Measurements from ENCODE around the gene PGAM4.

The PGAM4 gene

GRCh38 chrX:77967631-77968030 lies 1.8 kb downstream of the PGAM4 start:
- no peaks in the 10 kb centered on the region for H3K9me3 ChIP-seq (replicated peaks; ENCODE audit: insufficient read depth, low read length)
- peaks cover 5% of the 10 kb centered on the region; the same call in 1 of the 2 replicates for H3K79me2 ChIP-seq (ENCODE audit: low read length)
- H2AFZ ChIP-seq (ENCODE audit: low read length), result no peak overlapping the region
- TF ChIP-seq EZH2phosphoT487 (IDR thresholded peaks at IDR 0.05; ENCODE audit: low read length) (no peak), EZH2 (optimal IDR thresholded peaks at IDR 0.05; ENCODE audit: low read depth, low read length) (no peak), CTCF (IDR thresholded peaks at IDR 0.05; ENCODE audit: low read length) (no peak)
- H3K27ac ChIP-seq (ENCODE audit: low read length), result no peak overlapping the region
- no peak overlapping the region for H3K9ac ChIP-seq (ENCODE audit: low read length)
- DNase-seq, result no peak
- no peak overlapping the region for H3K4me3 ChIP-seq (ENCODE audit: low read length)
- no peaks in the 10 kb centered on the region for H3K4me1 ChIP-seq (ENCODE audit: low read length)
- H3K27me3 ChIP-seq (replicated peaks; ENCODE audit: insufficient read depth, low read length), result no peaks in the 10 kb centered on the region
- H3K4me2 ChIP-seq (ENCODE audit: low read depth, low read length), result no peak overlapping the region
- no peaks in the 10 kb centered on the region for H3F3A ChIP-seq (ENCODE audit: insufficient read depth, low read length)
- no peaks in the 10 kb centered on the region for H4K20me1 ChIP-seq (ENCODE audit: insufficient read depth, low read length)
- no peaks in the 10 kb centered on the region for H3K36me3 ChIP-seq (replicated peaks; ENCODE audit: insufficient read depth, low read length)
- no peaks in the 10 kb centered on the region for H3K9me2 ChIP-seq (replicated peaks; ENCODE audit: insufficient read depth, low read length)

- no peaks in the 10 kb centered on the region for H3K9me3 ChIP-seq (replicated peaks; ENCODE audit: insufficient read depth, low read length)
- H3K36me3 ChIP-seq (replicated peaks; ENCODE audit: insufficient read depth, low read length), result no peaks in the 10 kb centered on the region
- H4K20me1 ChIP-seq (ENCODE audit: insufficient read depth, low read length), result no peaks in the 10 kb centered on the region
- H2AFZ ChIP-seq (ENCODE audit: low read length), result no peak overlapping the region
- no peak overlapping the region for H3K4me2 ChIP-seq (ENCODE audit: low read depth, low read length)
- no peak overlapping the region for H3K9ac ChIP-seq (ENCODE audit: low read length)
- no peak overlapping the region for H3K4me3 ChIP-seq (ENCODE audit: low read length)
- H3K79me2 ChIP-seq (ENCODE audit: low read length), result peaks cover 15% of the 10 kb centered on the region
- H3K4me1 ChIP-seq (ENCODE audit: low read length), result no peaks in the 10 kb centered on the region
- no peaks in the 10 kb centered on the region for H3K9me2 ChIP-seq (replicated peaks; ENCODE audit: insufficient read depth, low read length)
- H3K27me3 ChIP-seq (replicated peaks; ENCODE audit: insufficient read depth, low read length), result no peaks in the 10 kb centered on the region
- TF ChIP-seq CTCF (IDR thresholded peaks at IDR 0.05; ENCODE audit: low read length) (no peak), EZH2phosphoT487 (IDR thresholded peaks at IDR 0.05; ENCODE audit: low read length) (no peak), EZH2 (optimal IDR thresholded peaks at IDR 0.05; ENCODE audit: low read depth, low read length) (no peak)
- DNase-seq, result no peak
- H3K27ac ChIP-seq (ENCODE audit: low read length), result no peak overlapping the region
- H3F3A ChIP-seq (ENCODE audit: insufficient read depth, low read length), result no peaks in the 10 kb centered on the region
These were observed 3.1 kb downstream of the PGAM4 start for GRCh38 chrX:77966361-77966760.

GRCh38 chrX:77962068-77962902 lies 7.2 kb downstream of the PGAM4 start:
- Histone ChIP-seq H3K9me2 (replicated peaks; ENCODE audit: insufficient read depth, low read length) (no peaks in the 10 kb centered on the region), H3K4me3 (ENCODE audit: low read length) (no peak overlapping the region), H3K4me1 (ENCODE audit: low read length) (peaks cover 8% of the 10 kb centered on the region; the same call in 1 of the 2 replicates), H3K27me3 (replicated peaks; ENCODE audit: insufficient read depth, low read length) (no peaks in the 10 kb centered on the region), H4K20me1 (ENCODE audit: insufficient read depth, low read length) (no peaks in the 10 kb centered on the region), H3F3A (ENCODE audit: insufficient read depth, low read length) (no peaks in the 10 kb centered on the region), H3K9ac (ENCODE audit: low read length) (no peak overlapping the region), H3K79me2 (ENCODE audit: low read length) (peaks cover 34% of the 10 kb centered on the region), H3K4me2 (ENCODE audit: low read depth, low read length) (no peak overlapping the region), H2AFZ (ENCODE audit: low read length) (no peak overlapping the region), H3K36me3 (replicated peaks; ENCODE audit: insufficient read depth, low read length) (no peaks in the 10 kb centered on the region), H3K9me3 (replicated peaks; ENCODE audit: insufficient read depth, low read length) (no peaks in the 10 kb centered on the region), H3K27ac (ENCODE audit: low read length) (no peak overlapping the region)
- TF ChIP-seq CTCF (IDR thresholded peaks at IDR 0.05; ENCODE audit: low read length) (no peak), EZH2 (optimal IDR thresholded peaks at IDR 0.05; ENCODE audit: low read depth, low read length) (no peak), EZH2phosphoT487 (IDR thresholded peaks at IDR 0.05; ENCODE audit: low read length) (no peak)
- DNase-seq, result no peak

Measured in MM.1S (cell line).